H1 (cell line): ENCODE data around the gene ABHD2.

Experiments used
- ATF3 ChIP-seq: IDR thresholded peaks from 2 replicates; pipeline ENCODE4 v1.6.1; 2011; ENCODE audit warnings: low read depth, mild to moderate bottlenecking, low read length; ENCODE audit not compliant: insufficient read depth
- CBX8 ChIP-seq: fragments of 300-800, 300-1000 bp; sonication (generic); IDR thresholded peaks from 2 replicates; pipeline ENCODE4 v1.7.1; 2016; ENCODE audit warnings: low read depth, low read length, borderline replicate concordance
- CHD2 ChIP-seq: IDR thresholded peaks from 2 replicates; pipeline ENCODE4 v1.6.1; 2012; ENCODE audit warnings: low read length, improper control_type of control experiment
- CTCF ChIP-seq, 3 experiments: IDR thresholded peaks; 1 replicate in 2 of 3; 2 replicates in 1 of 3; pipeline versions ENCODE4 v1.5.1 to v1.6.1; 2011; ENCODE audit warnings: low read length in 3 of 3, mild to moderate bottlenecking in 3 of 3, inconsistent platforms in 2 of 3, low read depth in 1 of 3, moderate library complexity in 1 of 3; ENCODE audit not compliant: insufficient read depth in 1 of 3; ENCODE audit errors: control extremely low read depth in 1 of 3
- GABPA ChIP-seq: IDR thresholded peaks from 2 replicates; pipeline ENCODE4 v1.6.1; 2011; ENCODE audit warnings: mild to moderate bottlenecking, low read length, moderate library complexity, borderline replicate concordance; ENCODE audit not compliant: insufficient read depth
- SRF ChIP-seq: IDR thresholded peaks from 2 replicates; pipeline ENCODE4 v1.6.1; 2011; ENCODE audit warnings: mild to moderate bottlenecking, low read depth, low read length, moderate library complexity
- TEAD4 ChIP-seq: IDR thresholded peaks from 2 replicates; pipeline ENCODE4 v1.6.1; 2012; ENCODE audit warnings: low read depth, low read length, inconsistent platforms, mixed read lengths
- ZNF274 ChIP-seq: IDR thresholded peaks from 2 replicates; pipeline ENCODE4 v1.7.0; 2012; ENCODE audit warnings: low read length, borderline replicate concordance; ENCODE audit errors: extremely low read depth
- TF ChIP-seq, protein P1 (sequence below): IDR thresholded peaks from 2 replicates; pipeline ENCODE4 v1.6.1; 2012; ENCODE audit warnings: inconsistent platforms

GRCh38 chr15:89083246-89083645 lies 5.0 kb upstream of the ABHD2 start:
- TF ChIP-seq CTCF (IDR thresholded peaks at IDR 0.05; ENCODE audit: control extremely low read depth in 1 of 3, insufficient read depth in 1 of 3, low read depth in 1 of 3, low read length in 3 of 3) (no peak), CBX8 (no peak), CHD2 (no peak), GABPA (no peak), ATF3 (no peak), ZNF274 (no peak), TEAD4 (no peak), SRF (no peak)
- TF ChIP-seq, protein P1, sequence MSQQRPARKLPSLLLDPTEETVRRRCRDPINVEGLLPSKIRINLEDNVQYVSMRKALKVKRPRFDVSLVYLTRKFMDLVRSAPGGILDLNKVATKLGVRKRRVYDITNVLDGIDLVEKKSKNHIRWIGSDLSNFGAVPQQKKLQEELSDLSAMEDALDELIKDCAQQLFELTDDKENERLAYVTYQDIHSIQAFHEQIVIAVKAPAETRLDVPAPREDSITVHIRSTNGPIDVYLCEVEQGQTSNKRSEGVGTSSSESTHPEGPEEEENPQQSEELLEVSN: no peak
